Measurements from ENCODE around the gene FASTKD3. TPM values are rescaled to one million over a fixed set of nuclear protein-coding genes. Genes with fewer than 3 reads are reported as not detected.

The FASTKD3 gene
- total and polyA plus RNA-seq, 2 experiments from 2014 or later: 14.7 to 22.4 TPM

DNA sequence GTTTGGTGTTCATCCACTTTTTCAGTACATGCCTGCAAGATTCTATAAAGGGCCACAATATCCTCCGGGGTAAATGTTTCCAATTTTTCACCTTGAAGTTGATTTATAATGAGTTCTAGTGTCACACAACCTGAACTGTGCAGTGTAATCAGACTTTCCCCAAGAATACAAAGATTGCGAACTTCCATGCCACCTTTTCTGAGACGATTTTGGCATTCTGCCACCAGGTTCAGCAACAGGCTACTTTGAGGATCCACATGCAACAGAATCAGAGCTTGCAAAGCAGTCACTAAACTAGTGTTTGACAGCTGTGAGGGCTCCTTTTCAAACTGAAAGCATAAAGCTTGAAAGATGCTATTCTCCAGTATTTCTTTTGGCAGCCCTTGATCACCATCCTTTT, 1.6 kb downstream of the FASTKD3 start:
- Histone ChIP-seq H2AFZ (no peak overlapping the region), H3K4me1 (ENCODE audit: insufficient read depth) (peaks cover 16% of the 10 kb centered on the region), H3K4me3 (no peak overlapping the region), H3K9me3 (ENCODE audit: low read depth) (no peaks in the 10 kb centered on the region), H3K27ac (no peak overlapping the region), H3K27me3 (no peaks in the 10 kb centered on the region), H3K79me2 (peaks cover 47% of the 10 kb centered on the region), H3K9me2 (replicated peaks; ENCODE audit: insufficient read depth) (no peaks in the 10 kb centered on the region), H3K36me3 (replicated peaks; ENCODE audit: insufficient read depth, low read depth) (no peaks in the 10 kb centered on the region), H4K20me1 (ENCODE audit: insufficient read depth, poor library complexity, severe bottlenecking) (peaks cover 14% of the 10 kb centered on the region), H3K4me2 (peak overlapping the region; percentile 86)
- DNase-seq (ENCODE audit: low spot score): no peak
- TF ChIP-seq, protein P1, sequence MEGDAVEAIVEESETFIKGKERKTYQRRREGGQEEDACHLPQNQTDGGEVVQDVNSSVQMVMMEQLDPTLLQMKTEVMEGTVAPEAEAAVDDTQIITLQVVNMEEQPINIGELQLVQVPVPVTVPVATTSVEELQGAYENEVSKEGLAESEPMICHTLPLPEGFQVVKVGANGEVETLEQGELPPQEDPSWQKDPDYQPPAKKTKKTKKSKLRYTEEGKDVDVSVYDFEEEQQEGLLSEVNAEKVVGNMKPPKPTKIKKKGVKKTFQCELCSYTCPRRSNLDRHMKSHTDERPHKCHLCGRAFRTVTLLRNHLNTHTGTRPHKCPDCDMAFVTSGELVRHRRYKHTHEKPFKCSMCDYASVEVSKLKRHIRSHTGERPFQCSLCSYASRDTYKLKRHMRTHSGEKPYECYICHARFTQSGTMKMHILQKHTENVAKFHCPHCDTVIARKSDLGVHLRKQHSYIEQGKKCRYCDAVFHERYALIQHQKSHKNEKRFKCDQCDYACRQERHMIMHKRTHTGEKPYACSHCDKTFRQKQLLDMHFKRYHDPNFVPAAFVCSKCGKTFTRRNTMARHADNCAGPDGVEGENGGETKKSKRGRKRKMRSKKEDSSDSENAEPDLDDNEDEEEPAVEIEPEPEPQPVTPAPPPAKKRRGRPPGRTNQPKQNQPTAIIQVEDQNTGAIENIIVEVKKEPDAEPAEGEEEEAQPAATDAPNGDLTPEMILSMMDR (IDR thresholded peaks at IDR 0.05; ENCODE audit: poor library complexity): no peak
- WGBS (ENCODE audit: low lambda C conversion rate, missing lambda C conversion rate): 85% methylated on average over 3 of the region's 3 CpGs

DNA sequence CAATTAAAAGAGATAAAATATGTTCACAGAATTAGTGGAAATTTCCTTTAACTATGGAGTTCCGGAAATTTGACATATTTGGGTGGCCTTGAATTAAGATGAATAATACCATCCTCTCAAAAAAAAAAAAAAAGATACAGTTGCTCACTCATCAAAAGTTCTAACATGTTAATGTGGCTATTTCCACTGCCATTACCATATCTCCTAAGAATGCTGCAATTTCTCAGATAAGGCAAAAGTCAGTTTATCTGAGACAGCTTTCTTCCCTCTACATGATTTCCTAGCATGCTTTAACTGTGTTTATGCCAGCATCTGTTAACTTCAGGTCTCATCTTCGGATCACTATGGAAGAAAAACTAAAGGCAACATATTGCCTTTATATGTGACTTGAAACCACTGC, 2.6 kb downstream of the FASTKD3 start:
- H3K9me3 ChIP-seq (ENCODE audit: low read depth): no peaks in the 10 kb centered on the region
- DNase-seq (ENCODE audit: low spot score): no peak
- H3K4me3 ChIP-seq: no peak overlapping the region
- H3K4me2 ChIP-seq: no peak overlapping the region
- H3K79me2 ChIP-seq: peaks cover 37% of the 10 kb centered on the region
- no peaks in the 10 kb centered on the region for H3K36me3 ChIP-seq (replicated peaks; ENCODE audit: insufficient read depth, low read depth)
- no peaks in the 10 kb centered on the region for H3K9me2 ChIP-seq (replicated peaks; ENCODE audit: insufficient read depth)
- no peaks in the 10 kb centered on the region for H3K27me3 ChIP-seq
- TF ChIP-seq EZH2phosphoT487 (IDR thresholded peaks at IDR 0.05; ENCODE audit: low read depth, severe bottlenecking, unreplicated experiment) (no peak), EZH2 (IDR thresholded peaks at IDR 0.05; ENCODE audit: borderline replicate concordance) (no peak)
- TF ChIP-seq, protein P1 (IDR thresholded peaks at IDR 0.05; ENCODE audit: poor library complexity): no peak
- H3K27ac ChIP-seq: no peak overlapping the region
- 91% methylated on average over 2 of the region's 2 CpGs for WGBS (ENCODE audit: low lambda C conversion rate, missing lambda C conversion rate)
- H2AFZ ChIP-seq: no peak overlapping the region
- peaks cover 16% of the 10 kb centered on the region for H3K4me1 ChIP-seq (ENCODE audit: insufficient read depth)
- H4K20me1 ChIP-seq (ENCODE audit: insufficient read depth, poor library complexity, severe bottlenecking): peaks cover 10% of the 10 kb centered on the region

DNA sequence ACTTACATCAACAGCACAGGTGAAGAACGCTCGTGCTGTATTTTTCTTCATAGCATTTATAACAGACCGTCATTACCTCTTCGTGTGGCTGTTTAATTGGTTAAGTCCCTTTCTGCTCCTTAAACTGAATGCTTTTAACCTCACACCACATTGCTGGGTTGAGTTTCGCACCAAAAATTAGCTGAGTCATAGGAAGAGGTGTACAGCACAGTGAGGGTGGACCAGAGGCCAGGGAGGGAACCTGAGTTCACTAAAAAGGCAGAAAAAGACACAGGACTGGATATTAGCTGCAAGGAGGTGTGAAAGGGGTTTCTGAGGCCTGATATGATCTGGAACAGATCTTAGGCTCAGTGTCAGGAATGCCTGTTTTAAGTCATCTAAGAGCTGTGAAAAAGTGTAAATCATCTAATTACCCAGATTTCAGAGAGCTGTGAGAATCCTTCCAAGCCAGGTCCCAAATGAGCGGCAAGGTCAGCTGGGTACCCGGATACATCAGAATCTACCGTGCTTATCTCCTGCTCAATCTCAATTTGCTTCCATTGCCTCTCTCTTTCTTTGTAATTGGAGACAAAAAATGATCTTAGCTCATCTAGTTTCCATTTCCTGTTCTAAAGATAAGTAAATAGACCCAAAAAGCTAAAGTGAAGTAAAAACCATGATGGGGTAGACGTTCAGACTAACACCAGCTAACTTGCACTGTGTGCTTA, 10.8 kb downstream of the FASTKD3 start:
- Histone ChIP-seq H3K27me3 (no peaks in the 10 kb centered on the region), H3K4me3 (no peak overlapping the region), H3K27ac (no peak overlapping the region), H3K79me2 (no peaks in the 10 kb centered on the region), H3K9me3 (ENCODE audit: low read depth) (no peaks in the 10 kb centered on the region), H3K9me2 (replicated peaks; ENCODE audit: insufficient read depth) (no peaks in the 10 kb centered on the region), H3K36me3 (replicated peaks; ENCODE audit: insufficient read depth, low read depth) (no peaks in the 10 kb centered on the region), H4K20me1 (ENCODE audit: insufficient read depth, poor library complexity, severe bottlenecking) (no peaks in the 10 kb centered on the region), H3K4me2 (no peak overlapping the region), H2AFZ (no peak overlapping the region), H3K4me1 (ENCODE audit: insufficient read depth) (no peaks in the 10 kb centered on the region)
- WGBS (ENCODE audit: low lambda C conversion rate, missing lambda C conversion rate): 78% methylated on average over 9 of the region's 9 CpGs
- TF ChIP-seq, protein P1 (IDR thresholded peaks at IDR 0.05; ENCODE audit: poor library complexity): no peak
- TF ChIP-seq EZH2phosphoT487 (IDR thresholded peaks at IDR 0.05; ENCODE audit: low read depth, severe bottlenecking, unreplicated experiment) (no peak), EZH2 (IDR thresholded peaks at IDR 0.05; ENCODE audit: borderline replicate concordance) (no peak)
- DNase-seq (ENCODE audit: low spot score): no peak
